BLaER1 treated with 17β-estradiol and CSF1 and Interleukin-3, amounts not matched to agents 10 nM and 100 nM (cell line): ENCODE data around the gene PLSCR1.

ENCODE experiments used
- H3K27ac ChIP-seq, 11 experiments: shearing (Covaris generic); formaldehyde crosslinking; 2 replicates each; pipeline ENCODE4 v1.8.1; 2022
- H3K27me3 ChIP-seq, 11 experiments: shearing (Covaris generic); formaldehyde crosslinking; 2 replicates each; pipeline ENCODE4 v1.8.1; 2022
- H3K36me3 ChIP-seq, 11 experiments: shearing (Covaris generic); formaldehyde crosslinking; 2 replicates each; pipeline ENCODE4 v1.8.1; 2022
- H3K4me1 ChIP-seq, 10 experiments: shearing (Covaris generic); formaldehyde crosslinking; 2 replicates each; pipeline ENCODE4 v1.8.1; 2022
- H3K4me2 ChIP-seq, 11 experiments: shearing (Covaris generic); formaldehyde crosslinking; 2 replicates each; pipeline ENCODE4 v1.8.1; 2022
- H3K4me3 ChIP-seq, 10 experiments: shearing (Covaris generic); formaldehyde crosslinking; 2 replicates each; pipeline ENCODE4 v1.8.1; 2022
- H3K9ac ChIP-seq, 11 experiments: shearing (Covaris generic); formaldehyde crosslinking; 2 replicates each; pipeline ENCODE4 v1.8.1; 2022
- H3K9me3 ChIP-seq, 11 experiments: shearing (Covaris generic); formaldehyde crosslinking; replicated peaks in 1 of 11; 2 replicates each; pipeline ENCODE4 v1.8.1; 2022
- H4K20me1 ChIP-seq, 11 experiments: shearing (Covaris generic); formaldehyde crosslinking; 2 replicates each; pipeline ENCODE4 v1.8.1; 2022
- Cebpa-rat ChIP-seq, 11 experiments: shearing (Covaris generic); IDR thresholded peaks; 2 replicates each; pipeline ENCODE4 v1.8.1; 2022

Gene PLSCR1

GRCh38 chr3:146521394-146521793 is 23.0 kb downstream of the PLSCR1 start:
- Histone ChIP-seq H3K4me1 (peaks cover 0 to 21% (median 0%) of the 10 kb centered on the region in 10 experiments; a peak in 2 of 20 replicates), H3K4me2 (no peak overlapping the region), H3K27me3 (no peaks in the 10 kb centered on the region), H3K9me3 (no peaks in the 10 kb centered on the region), H3K27ac (no peak overlapping the region), H3K36me3 (peaks cover 8 to 98% (median 64%) of the 10 kb centered on the region in 11 experiments; a peak in 20 of 22 replicates), H3K9ac (no peak overlapping the region), H3K4me3 (no peak overlapping the region), H4K20me1 (peaks cover 0 to 98% (median 0%) of the 10 kb centered on the region in 11 experiments; a peak in 5 of 22 replicates)
- TF ChIP-seq Cebpa-rat (IDR thresholded peaks at IDR 0.05), result no peak

- no peak overlapping the region for H3K4me2 ChIP-seq
- H3K27ac ChIP-seq, result no peak overlapping the region
- peaks cover 0 to 92% (median 0%) of the 10 kb centered on the region in 11 experiments; a peak in 5 of 22 replicates for H4K20me1 ChIP-seq
- H3K4me3 ChIP-seq, result no peak overlapping the region
- peaks cover 0 to 16% (median 0%) of the 10 kb centered on the region in 10 experiments; a peak in 3 of 20 replicates for H3K4me1 ChIP-seq
- H3K9ac ChIP-seq, result no peak overlapping the region
- TF ChIP-seq Cebpa-rat (IDR thresholded peaks at IDR 0.05), result no peak
- H3K9me3 ChIP-seq, result peaks cover 0 to 2% (median under 1%) of the 10 kb centered on the region in 11 experiments; a peak in 7 of 22 replicates
- peaks cover 6 to 94% (median 58%) of the 10 kb centered on the region in 11 experiments; a peak in 20 of 22 replicates for H3K36me3 ChIP-seq
- H3K27me3 ChIP-seq, result no peaks in the 10 kb centered on the region
Observed at GRCh38 chr3:146519810-146520209, 24.6 kb downstream of the PLSCR1 start.

- TF ChIP-seq Cebpa-rat (IDR thresholded peaks at IDR 0.05), result no peak
- no peak overlapping the region for H3K4me3 ChIP-seq
- H3K4me1 ChIP-seq, result peaks cover 0 to 34% (median 0%) of the 10 kb centered on the region in 10 experiments; a peak in 4 of 20 replicates
- peaks cover 8 to 96% (median 64%) of the 10 kb centered on the region in 11 experiments; a peak in 19 of 22 replicates for H3K36me3 ChIP-seq
- H3K27ac ChIP-seq, result no peak overlapping the region
- peaks cover 0 to 77% (median 0%) of the 10 kb centered on the region in 11 experiments; a peak in 5 of 22 replicates for H4K20me1 ChIP-seq
- no peak overlapping the region for H3K9ac ChIP-seq
- H3K4me2 ChIP-seq, result no peak overlapping the region
- no peaks in the 10 kb centered on the region for H3K27me3 ChIP-seq
- H3K9me3 ChIP-seq, result peaks cover 0 to 10% (median 6%) of the 10 kb centered on the region in 11 experiments; a peak in 9 of 22 replicates
Observed at GRCh38 chr3:146517684-146518435, 26.5 kb downstream of the PLSCR1 start.

- Histone ChIP-seq H3K9me3 (peaks cover 0 to 10% (median 6%) of the 10 kb centered on the region in 11 experiments; a peak in 9 of 22 replicates), H3K4me3 (no peak overlapping the region), H3K9ac (no peak overlapping the region), H3K4me1 (peaks cover 0 to 76% (median 0%) of the 10 kb centered on the region in 10 experiments; a peak in 6 of 20 replicates), H3K4me2 (peak overlapping the region in 1 of 11 experiments; percentile 26; a peak in 2 of 22 replicates), H4K20me1 (peaks cover 0 to 34% (median 0%) of the 10 kb centered on the region in 11 experiments; a peak in 3 of 22 replicates), H3K27ac (no peak overlapping the region; a peak in 1 of 22 replicates), H3K36me3 (peaks cover 8 to 73% (median 48%) of the 10 kb centered on the region in 11 experiments; a peak in 19 of 22 replicates), H3K27me3 (no peaks in the 10 kb centered on the region)
- TF ChIP-seq Cebpa-rat (IDR thresholded peaks at IDR 0.05), result no peak
Observed at GRCh38 chr3:146513386-146514051, 30.9 kb downstream of the PLSCR1 start.

GRCh38 chr3:146511402-146512134 is 32.8 kb downstream of the PLSCR1 start:
- TF ChIP-seq Cebpa-rat (IDR thresholded peaks at IDR 0.05), result no peak
- Histone ChIP-seq H3K27me3 (no peaks in the 10 kb centered on the region), H3K4me3 (no peak overlapping the region), H3K27ac (peak overlapping the region in 2 of 11 experiments; percentile 1 to 21; a peak in 2 of 22 replicates), H3K4me1 (peaks cover 7 to 82% (median 16%) of the 10 kb centered on the region in 10 experiments; a peak in 19 of 20 replicates), H3K4me2 (0 out of 22 replicates have a peak overlapping the region, but pooled peaks of 1 of the 11 experiments have one; percentile 7), H4K20me1 (peaks cover 0 to 17% (median 0%) of the 10 kb centered on the region in 11 experiments; a peak in 2 of 22 replicates), H3K9me3 (peaks cover 0 to 20% (median 7%) of the 10 kb centered on the region in 11 experiments; a peak in 9 of 22 replicates), H3K36me3 (peaks cover 6 to 54% (median 41%) of the 10 kb centered on the region in 11 experiments; a peak in 19 of 22 replicates), H3K9ac (no peak overlapping the region)

- Histone ChIP-seq H3K27me3 (no peaks in the 10 kb centered on the region), H3K36me3 (peaks cover 0 to 22% (median 5%) of the 10 kb centered on the region in 11 experiments; a peak in 11 of 22 replicates), H3K9ac (peak overlapping the region in 9 of 11 experiments; percentile 32 to 63 (median 57); a peak in 13 of 22 replicates), H3K27ac (peak overlapping the region; percentile 68 to 89 (median 82)), H3K4me3 (peak overlapping the region in 1 of 10 experiments; percentile 30; a peak in 1 of 20 replicates), H3K9me3 (peaks cover 0 to 24% (median 0%) of the 10 kb centered on the region in 11 experiments; a peak in 4 of 22 replicates), H4K20me1 (0 out of 22 replicates have a peak, but pooled peaks cover 0 to 1% (median 0%) of the 10 kb centered on the region in 11 experiments), H3K4me1 (peaks cover 9 to 98% (median 39%) of the 10 kb centered on the region in 10 experiments; a peak in 19 of 20 replicates), H3K4me2 (peak overlapping the region; percentile 16 to 86 (median 64); a peak in 19 of 22 replicates)
- no peak for TF ChIP-seq Cebpa-rat (IDR thresholded peaks at IDR 0.05)
Observed at GRCh38 chr3:146507331-146508120, 36.9 kb downstream of the PLSCR1 start.

GRCh38 chr3:146505516-146505915 is 38.9 kb downstream of the PLSCR1 start:
- Histone ChIP-seq H3K4me3 (no peak overlapping the region), H3K4me1 (peaks cover 9 to 89% (median 39%) of the 10 kb centered on the region in 10 experiments; a peak in 19 of 20 replicates), H3K27me3 (no peaks in the 10 kb centered on the region), H3K9ac (no peak overlapping the region), H3K9me3 (peaks cover 0 to 24% (median 0%) of the 10 kb centered on the region in 11 experiments; a peak in 4 of 22 replicates), H4K20me1 (no peaks in the 10 kb centered on the region), H3K27ac (peak overlapping the region in 9 of 11 experiments; percentile 72 to 89 (median 84); a peak in 15 of 22 replicates), H3K36me3 (peaks cover 0 to 6% (median 0%) of the 10 kb centered on the region in 11 experiments; a peak in 3 of 22 replicates), H3K4me2 (peak overlapping the region in 4 of 11 experiments; percentile 33 to 86 (median 60); a peak in 5 of 22 replicates)
- TF ChIP-seq Cebpa-rat (IDR thresholded peaks at IDR 0.05), result no peak
